A549 (cell line): Measurements from ENCODE around the gene CPED1.
"Not testable (repeated sequence)": the region's sequence is repeated elsewhere in the genome, so short reads cannot be mapped to it uniquely, and the experiment has no call there.

Experiments used
- CHD2 ChIP-seq: fragments of 150-350 bp; IDR thresholded peaks from 2 replicates; pipeline ENCODE4 v1.6.1; 2014; ENCODE audit warnings: low read length; ENCODE audit not compliant: partially characterized antibody
- EP300 ChIP-seq, 2 experiments: fragments of >200 bp; sonication (Bioruptor Twin); formaldehyde crosslinking; IDR thresholded peaks; 2 replicates in 1 of 2; 3 replicates in 1 of 2; pipeline ENCODE4 v1.6.1; 2016 to 2017
- GATA3 ChIP-seq: IDR thresholded peaks from 2 replicates; pipeline ENCODE4 v1.6.1; 2012; ENCODE audit warnings: borderline replicate concordance
- JUN ChIP-seq, 2 experiments: fragments of >200 bp; sonication (Bioruptor Twin); formaldehyde crosslinking; IDR thresholded peaks; 2 replicates in 1 of 2; 3 replicates in 1 of 2; pipeline ENCODE4 v1.6.1; 2016 to 2017
- NPAS2 ChIP-seq: fragments of 250-450 bp; sonication (Bioruptor Pico); IDR thresholded peaks from 2 replicates; pipeline ENCODE4 v1.8.0; 2022; ENCODE audit warnings: mild to moderate bottlenecking, moderate library complexity, borderline replicate concordance
- RAD21 ChIP-seq, 2 experiments: fragments of >200 bp in 1 of 2; sonication (Bioruptor Twin) in 1 of 2; formaldehyde crosslinking in 1 of 2; IDR thresholded peaks in 1 of 2; conservative IDR thresholded peaks in 1 of 2; 2 replicates in 1 of 2; 3 replicates in 1 of 2; pipeline ENCODE4 v1.6.1; 2012 to 2018; ENCODE audit warnings: inconsistent platforms in 1 of 2
- RNF2 ChIP-seq: fragments of 200-600 bp; sonication (generic); IDR thresholded peaks from 2 replicates; pipeline ENCODE4 v1.6.1; 2016; ENCODE audit warnings: low read depth, mild to moderate bottlenecking, antibody characterized with exemption, moderate library complexity, borderline replicate concordance
- SMC3 ChIP-seq: fragments of >200 bp; sonication (Bioruptor Twin); formaldehyde crosslinking; IDR thresholded peaks from 3 replicates; pipeline ENCODE4 v1.6.1; 2018; ENCODE audit warnings: inconsistent platforms
- SREBF2 ChIP-seq: fragments of 450-650 bp; IDR thresholded peaks from 2 replicates; pipeline ENCODE4 v1.6.1; 2014; ENCODE audit warnings: mild to moderate bottlenecking, moderate library complexity
- TF ChIP-seq, protein P1 (sequence below): fragments of >200 bp; sonication (Bioruptor Twin); formaldehyde crosslinking; IDR thresholded peaks from 3 replicates; pipeline ENCODE4 v1.5.1; 2016
- TF ChIP-seq, protein P2 (sequence below): fragments of 450-650 bp; IDR thresholded peaks from 2 replicates; pipeline ENCODE4 v1.6.1; 2014; ENCODE audit warnings: antibody characterized with exemption
- TF ChIP-seq, protein P3 (sequence below): IDR thresholded peaks from 2 replicates; pipeline ENCODE4 v1.6.1; 2012

GRCh38 chr7:121067717-121068116 lies 79.2 kb downstream of the CPED1 start:
- TF ChIP-seq, protein P1, sequence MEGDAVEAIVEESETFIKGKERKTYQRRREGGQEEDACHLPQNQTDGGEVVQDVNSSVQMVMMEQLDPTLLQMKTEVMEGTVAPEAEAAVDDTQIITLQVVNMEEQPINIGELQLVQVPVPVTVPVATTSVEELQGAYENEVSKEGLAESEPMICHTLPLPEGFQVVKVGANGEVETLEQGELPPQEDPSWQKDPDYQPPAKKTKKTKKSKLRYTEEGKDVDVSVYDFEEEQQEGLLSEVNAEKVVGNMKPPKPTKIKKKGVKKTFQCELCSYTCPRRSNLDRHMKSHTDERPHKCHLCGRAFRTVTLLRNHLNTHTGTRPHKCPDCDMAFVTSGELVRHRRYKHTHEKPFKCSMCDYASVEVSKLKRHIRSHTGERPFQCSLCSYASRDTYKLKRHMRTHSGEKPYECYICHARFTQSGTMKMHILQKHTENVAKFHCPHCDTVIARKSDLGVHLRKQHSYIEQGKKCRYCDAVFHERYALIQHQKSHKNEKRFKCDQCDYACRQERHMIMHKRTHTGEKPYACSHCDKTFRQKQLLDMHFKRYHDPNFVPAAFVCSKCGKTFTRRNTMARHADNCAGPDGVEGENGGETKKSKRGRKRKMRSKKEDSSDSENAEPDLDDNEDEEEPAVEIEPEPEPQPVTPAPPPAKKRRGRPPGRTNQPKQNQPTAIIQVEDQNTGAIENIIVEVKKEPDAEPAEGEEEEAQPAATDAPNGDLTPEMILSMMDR: not testable (repeated sequence)
- TF ChIP-seq, protein P2, sequence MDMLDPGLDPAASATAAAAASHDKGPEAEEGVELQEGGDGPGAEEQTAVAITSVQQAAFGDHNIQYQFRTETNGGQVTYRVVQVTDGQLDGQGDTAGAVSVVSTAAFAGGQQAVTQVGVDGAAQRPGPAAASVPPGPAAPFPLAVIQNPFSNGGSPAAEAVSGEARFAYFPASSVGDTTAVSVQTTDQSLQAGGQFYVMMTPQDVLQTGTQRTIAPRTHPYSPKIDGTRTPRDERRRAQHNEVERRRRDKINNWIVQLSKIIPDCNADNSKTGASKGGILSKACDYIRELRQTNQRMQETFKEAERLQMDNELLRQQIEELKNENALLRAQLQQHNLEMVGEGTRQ: not testable (repeated sequence)
- not testable (repeated sequence) for TF ChIP-seq SREBF2; RNF2; RAD21 (conservative IDR thresholded peaks at IDR 0.05 in 1 of 2, IDR thresholded peaks at IDR 0.05 in 1 of 2); JUN (IDR thresholded peaks at IDR 0.05); NPAS2 (CRISPR knock-in tag); GATA3; SMC3; CHD2; EP300 (IDR thresholded peaks at IDR 0.05)
- TF ChIP-seq, protein P3, sequence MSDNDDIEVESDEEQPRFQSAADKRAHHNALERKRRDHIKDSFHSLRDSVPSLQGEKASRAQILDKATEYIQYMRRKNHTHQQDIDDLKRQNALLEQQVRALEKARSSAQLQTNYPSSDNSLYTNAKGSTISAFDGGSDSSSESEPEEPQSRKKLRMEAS: not testable (repeated sequence)
